IMR-90 (cell line): ENCODE data around the gene MRPL4. TPM values are rescaled to one million over a fixed set of nuclear protein-coding genes. Genes with fewer than 3 reads are reported as not detected.

Source experiments
- ATAC-seq: fragments of 200-7000 bp; cut with Tn5 transposase; 2 replicates; pipeline ENCODE4 v1.9.1; 2020; ENCODE audit warnings: low read depth, mild to moderate bottlenecking, moderate library complexity
- BruUV-seq: library from RNA; stranded (reverse); fragments of 400-500 nt; replicated peaks from 2 replicates; lab custom pipeline; 2021; lab: Mats Ljungman, UMichigan
- CTCF ChIA-PET: fragments of 300-600 bp; formaldehyde crosslinking; extraction: SDS; loops from one replicate; lab custom pipeline; 2021; ENCODE audit warnings: antibody characterized with exemption; lab: Yijun Ruan, JAX
- POLR2A ChIA-PET: fragments of 300-600 bp; sonication (Branson Sonifier 250); formaldehyde crosslinking; loops from one replicate; lab custom pipeline; 2022; ENCODE audit warnings: antibody characterized with exemption; ENCODE audit not compliant: unreplicated experiment; lab: Charles Lee
- DNase-seq: peaks from one replicate; pipeline ENCODE4 v3.0.0; 2013
- H2AFZ ChIP-seq: replicated peaks from 2 replicates; pipeline ENCODE3; 2013; ENCODE audit warnings: low read length, mild to moderate bottlenecking; ENCODE audit not compliant: poor library complexity
- H2AK5ac ChIP-seq: 2 replicates; pipeline ENCODE4 v1.6.1; 2013; ENCODE audit warnings: low read depth, low read length, inconsistent platforms
- H2AK9ac ChIP-seq: replicated peaks from 2 replicates; pipeline ENCODE3; 2013; ENCODE audit warnings: mild to moderate bottlenecking, low read depth, low read length, moderate library complexity; ENCODE audit not compliant: poor library complexity
- H2BK120ac ChIP-seq: 2 replicates; pipeline ENCODE4 v1.6.1; 2013; ENCODE audit warnings: low read depth, low read length, inconsistent platforms
- H2BK15ac ChIP-seq: 3 replicates; pipeline ENCODE4 v1.6.1; 2013; ENCODE audit warnings: low read depth, low read length, inconsistent platforms
- H2BK20ac ChIP-seq: 2 replicates; pipeline ENCODE4 v1.6.1; 2013; ENCODE audit warnings: low read depth, mild to moderate bottlenecking, inconsistent platforms, low read length, moderate library complexity
- H2BK5ac ChIP-seq: 2 replicates; pipeline ENCODE4 v1.6.1; 2013; ENCODE audit warnings: mild to moderate bottlenecking, low read depth, low read length, inconsistent platforms; ENCODE audit not compliant: poor library complexity, severe bottlenecking
- H3K14ac ChIP-seq: replicated peaks from 2 replicates; pipeline ENCODE4 v1.6.1; 2013; ENCODE audit warnings: low read depth, low read length, inconsistent platforms
- H3K18ac ChIP-seq: 2 replicates; pipeline ENCODE4 v1.6.1; 2013; ENCODE audit warnings: low read depth, low read length, control low read depth
- H3K23ac ChIP-seq: 2 replicates; pipeline ENCODE4 v1.6.1; 2013; ENCODE audit warnings: low read depth, low read length, inconsistent platforms
- H3K27ac ChIP-seq: 2 replicates; pipeline ENCODE4 v1.5.1; 2013; ENCODE audit warnings: mild to moderate bottlenecking, control low read depth, low read length; ENCODE audit not compliant: insufficient read depth
- H3K27me3 ChIP-seq: 2 replicates; pipeline ENCODE4 v1.6.1; 2013; ENCODE audit warnings: low read length; ENCODE audit not compliant: control insufficient read depth, insufficient read depth
- H3K36me3 ChIP-seq: 2 replicates; pipeline ENCODE4 v1.6.1; 2013; ENCODE audit warnings: low read length, mixed read lengths; ENCODE audit not compliant: control insufficient read depth, insufficient read depth
- H3K4ac ChIP-seq: 2 replicates; pipeline ENCODE4 v1.6.1; 2013; ENCODE audit warnings: low read depth, low read length, inconsistent platforms
- H3K4me1 ChIP-seq: 2 replicates; pipeline ENCODE4 v1.6.1; 2013; ENCODE audit warnings: low read length, mixed read lengths; ENCODE audit not compliant: control insufficient read depth, insufficient read depth
- H3K4me2 ChIP-seq: 2 replicates; pipeline ENCODE4 v1.6.1; 2013; ENCODE audit warnings: low read depth, mild to moderate bottlenecking, control low read depth, low read length, moderate library complexity
- H3K4me3 ChIP-seq: 2 replicates; pipeline ENCODE4 v1.5.1; 2013; ENCODE audit warnings: low read depth, mild to moderate bottlenecking, control low read depth, low read length, moderate library complexity; ENCODE audit not compliant: insufficient read depth
- H3K56ac ChIP-seq: 2 replicates; pipeline ENCODE4 v1.6.1; 2013; ENCODE audit warnings: low read length, inconsistent platforms; ENCODE audit not compliant: insufficient read depth; ENCODE audit errors: extremely low read depth
- H3K79me1 ChIP-seq, 2 experiments: 2 replicates each; pipeline ENCODE4 v1.6.1; 2013; ENCODE audit warnings: low read length in 2 of 2, inconsistent platforms in 1 of 2, low read depth in 1 of 2
- H3K9ac ChIP-seq: 2 replicates; pipeline ENCODE4 v1.6.1; 2013; ENCODE audit warnings: low read depth, low read length, control low read depth
- H3K9me1 ChIP-seq: 2 replicates; pipeline ENCODE4 v1.6.1; 2013; ENCODE audit warnings: low read length, inconsistent platforms; ENCODE audit not compliant: insufficient read depth
- H3K9me3 ChIP-seq: 2 replicates; pipeline ENCODE4 v1.6.1; 2013; ENCODE audit warnings: low read length; ENCODE audit not compliant: control insufficient read depth, insufficient read depth
- H4K20me1 ChIP-seq: 2 replicates; pipeline ENCODE4 v1.6.1; 2013; ENCODE audit warnings: low read length, inconsistent platforms; ENCODE audit not compliant: insufficient read depth
- H4K5ac ChIP-seq: 2 replicates; pipeline ENCODE4 v1.6.1; 2013; ENCODE audit warnings: mild to moderate bottlenecking, low read depth, low read length, control low read depth
- H4K8ac ChIP-seq, 2 experiments: 2 replicates each; pipeline ENCODE4 v1.6.1; 2013; ENCODE audit warnings: low read depth in 2 of 2, low read length in 2 of 2, control low read depth in 1 of 2, inconsistent platforms in 1 of 2
- H4K91ac ChIP-seq: 2 replicates; pipeline ENCODE4 v1.6.1; 2013; ENCODE audit warnings: low read depth, low read length, inconsistent platforms; ENCODE audit not compliant: insufficient read depth
- BHLHE40 ChIP-seq: fragments of 150-350 bp; IDR thresholded peaks from 2 replicates; pipeline ENCODE4 v1.6.1; 2016; ENCODE audit warnings: mild to moderate bottlenecking, low read depth, low read length
- CEBPB ChIP-seq: IDR thresholded peaks from 2 replicates; pipeline ENCODE4 v1.6.1; 2012; ENCODE audit warnings: low read depth, low read length, improper control_type of control experiment
- CHD1 ChIP-seq: IDR thresholded peaks from 2 replicates; pipeline ENCODE4 v1.6.1; 2012; ENCODE audit warnings: low read depth, low read length, improper control_type of control experiment
- CTCF ChIP-seq: conservative IDR thresholded peaks from 2 replicates; pipeline ENCODE4 v1.5.1; 2012; ENCODE audit warnings: mild to moderate bottlenecking, low read depth, low read length, improper control_type of control experiment
- ELK1 ChIP-seq: fragments of 150-350 bp; IDR thresholded peaks from 2 replicates; pipeline ENCODE4 v1.6.1; 2016; ENCODE audit warnings: low read depth, mild to moderate bottlenecking, low read length, moderate library complexity, borderline replicate concordance
- FOS ChIP-seq: fragments of 150-350 bp; IDR thresholded peaks from 2 replicates; pipeline ENCODE4 v1.6.1; 2016; ENCODE audit warnings: low read depth, low read length
- MAZ ChIP-seq: IDR thresholded peaks from 2 replicates; pipeline ENCODE4 v1.6.1; 2012; ENCODE audit warnings: low read depth, mild to moderate bottlenecking, low read length, improper control_type of control experiment, moderate library complexity, borderline replicate concordance
- MXI1 ChIP-seq: IDR thresholded peaks from 2 replicates; pipeline ENCODE4 v1.6.1; 2012; ENCODE audit warnings: low read depth, mild to moderate bottlenecking, low read length, moderate library complexity, borderline replicate concordance
- NFE2L2 ChIP-seq: fragments of 150-350 bp; IDR thresholded peaks from 2 replicates; pipeline ENCODE4 v1.6.1; 2016; ENCODE audit warnings: low read depth, mild to moderate bottlenecking, low read length
- POLR2A ChIP-seq: IDR thresholded peaks from 2 replicates; pipeline ENCODE4 v1.6.1; 2012; ENCODE audit warnings: mild to moderate bottlenecking, low read depth, low read length
- RAD21 ChIP-seq: IDR thresholded peaks from 2 replicates; pipeline ENCODE4 v1.6.1; 2012; ENCODE audit warnings: low read length, improper control_type of control experiment
- RCOR1 ChIP-seq: IDR thresholded peaks from 2 replicates; pipeline ENCODE4 v1.6.1; 2012; ENCODE audit warnings: mild to moderate bottlenecking, low read length, improper control_type of control experiment; ENCODE audit not compliant: insufficient replicate concordance
- RFX5 ChIP-seq: IDR thresholded peaks from 2 replicates; pipeline ENCODE4 v1.8.0; 2012; ENCODE audit warnings: low read depth, mild to moderate bottlenecking, low read length, moderate library complexity
- SMC3 ChIP-seq: fragments of 150-350 bp; IDR thresholded peaks from 2 replicates; pipeline ENCODE4 v1.6.1; 2016; ENCODE audit warnings: low read depth, mild to moderate bottlenecking, antibody characterized with exemption, low read length, moderate library complexity
- USF2 ChIP-seq: fragments of 150-350 bp; IDR thresholded peaks from 2 replicates; pipeline ENCODE4 v1.6.1; 2017; ENCODE audit warnings: mild to moderate bottlenecking, antibody characterized with exemption, low read length, low read depth
- WGBS, 2 experiments: methylation state at CpG; one replicate each; pipeline versions ENCODE4 v1.1.5 to v1.1.7; 2013; ENCODE audit warnings: missing lambda C conversion rate in 2 of 2; ENCODE audit not compliant: insufficient read length in 1 of 2; ENCODE audit errors: extremely low coverage in 2 of 2; 5-methylcytosine and 5-hydroxymethylcytosine counted together
- dilution Hi-C: fragments of 300-500 bp; cut with HindIII; formaldehyde crosslinking; loops from one replicate; pipeline ENCODE4 v1.14.3; 2018; ENCODE audit warnings: low sequenced_read_pairs; ENCODE audit not compliant: unreplicated experiment
- in situ Hi-C: fragments of 300-500 bp; cut with MboI; formaldehyde crosslinking; loops from 3 replicates; pipeline ENCODE4 v1.14.3; 2019; ENCODE audit warnings: low sequenced_read_pairs, inconsistent platforms, mixed read lengths
- intact Hi-C: fragments of 100-400 bp; cut with micrococcal nuclease; formaldehyde crosslinking; loops from 2 replicates; pipeline ENCODE4 v1.10.0; 2022
- polyA plus RNA-seq, 3 experiments: library from polyadenylated mRNA; depleted of rRNA; stranded (reverse); fragments of >200 nt; gene quantifications; 2 replicates each; pipeline ENCODE4 v1.2.3, GENCODE V29; 2012; ENCODE audit warnings: low replicate concordance in 1 of 3
- total RNA-seq: library from RNA; depleted of rRNA; stranded (reverse); fragments of >200 nt; gene quantifications from 2 replicates; pipeline ENCODE4 v1.2.3, GENCODE V29; 2012

The MRPL4 gene
- total and polyA plus RNA-seq, 2 of the 4 experiments (the other 2 are of a cell fraction), result 32.8 to 108 TPM

GRCh38 chr19:10217085-10217484 is 34.9 kb upstream of the MRPL4 start:
- H3K9ac ChIP-seq, result no peak overlapping the region
- H3K79me1 ChIP-seq, result peaks cover 3 to 27% of the 10 kb centered on the region in 2 experiments; a peak in 3 of 4 replicates
- no peak overlapping the region for H2BK20ac ChIP-seq
- no peak overlapping the region for H3K56ac ChIP-seq
- ChIA-PET CTCF (interaction anchor here (0.7 to 1.5 kb wide), 2 partner anchors 11 to 35 kb away, joined by 4 read pairs; no protein-coding TSS in a partner anchor), POLR2A (no interaction called here)
- H4K91ac ChIP-seq, result no peak overlapping the region
- no peak overlapping the region for H3K14ac ChIP-seq
- H3K18ac ChIP-seq, result no peak overlapping the region
- no peak overlapping the region for H3K4me3 ChIP-seq
- WGBS, 2 experiments, result 100% methylated on average over 4 of the region's 9 CpGs; no CpG with 5 or more reads in 1 of the 2 experiments
- intact Hi-C loops, result no loop called here
- H3K23ac ChIP-seq, result no peak overlapping the region
- no peak for ATAC-seq
- H2BK15ac ChIP-seq, result no peak overlapping the region
- H2AK9ac ChIP-seq, result no peak overlapping the region
- H4K5ac ChIP-seq, result no peak overlapping the region
- H3K9me3 ChIP-seq, result no peaks in the 10 kb centered on the region
- no peaks in the 10 kb centered on the region for H3K27me3 ChIP-seq
- no peak overlapping the region for H2AK5ac ChIP-seq
- no peak overlapping the region for H2AFZ ChIP-seq
- H3K4me1 ChIP-seq, result peaks cover 5% of the 10 kb centered on the region
- TF ChIP-seq USF2, result no peak
- TF ChIP-seq CTCF, result no peak
- no peak for TF ChIP-seq FOS
- TF ChIP-seq NFE2L2, result no peak
- TF ChIP-seq CEBPB, result no peak
- TF ChIP-seq POLR2A, result no peak
- no peak for TF ChIP-seq ELK1
- no peak for TF ChIP-seq MAZ
- TF ChIP-seq BHLHE40, result no peak
- TF ChIP-seq RAD21, result no peak
- TF ChIP-seq RCOR1, result no peak
- TF ChIP-seq CHD1, result no peak
- TF ChIP-seq SMC3, result no peak
- TF ChIP-seq MXI1, result no peak
- TF ChIP-seq RFX5, result no peak
- no peak overlapping the region for H3K27ac ChIP-seq
- no peak overlapping the region for H3K4me2 ChIP-seq
- no TSS peak for BruUV-seq
- H2BK5ac ChIP-seq, result no peak overlapping the region
- H3K4ac ChIP-seq, result no peak overlapping the region
- no peak for DNase-seq
- H4K8ac ChIP-seq, result no peak overlapping the region
- no peaks in the 10 kb centered on the region; the same call in 1 of the 2 replicates for H4K20me1 ChIP-seq
- H2BK120ac ChIP-seq, result no peak overlapping the region
- in situ Hi-C loops, result no loop called here
- H3K36me3 ChIP-seq, result peaks cover 16% of the 10 kb centered on the region; the same call in 1 of the 2 replicates
- H3K9me1 ChIP-seq, result 0 out of 2 replicates have a peak, but pooled peaks cover 3% of the 10 kb centered on the region
- dilution Hi-C loops, result no loop called here
